ENCODE data around the gene POLK.

DNA sequence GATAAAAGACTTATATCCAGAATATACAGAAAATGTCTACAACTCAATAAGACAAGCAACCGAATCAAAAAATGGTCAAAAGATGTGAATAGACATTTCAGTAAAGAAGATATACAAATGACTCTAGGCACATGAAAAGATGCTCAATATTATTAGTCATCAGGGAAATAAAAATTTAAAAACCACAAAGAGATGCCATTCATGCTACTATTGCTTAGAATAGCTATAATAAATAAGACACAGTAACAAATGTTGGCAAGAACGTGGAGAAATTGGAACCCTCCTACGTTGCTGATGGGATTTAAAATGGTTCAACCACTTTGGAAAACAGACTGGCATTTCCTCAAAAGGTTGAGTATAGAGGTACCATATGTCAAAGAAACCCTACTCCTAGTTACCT lies 39.8 kb downstream of the POLK start:
- TF ChIP-seq, protein P1, sequence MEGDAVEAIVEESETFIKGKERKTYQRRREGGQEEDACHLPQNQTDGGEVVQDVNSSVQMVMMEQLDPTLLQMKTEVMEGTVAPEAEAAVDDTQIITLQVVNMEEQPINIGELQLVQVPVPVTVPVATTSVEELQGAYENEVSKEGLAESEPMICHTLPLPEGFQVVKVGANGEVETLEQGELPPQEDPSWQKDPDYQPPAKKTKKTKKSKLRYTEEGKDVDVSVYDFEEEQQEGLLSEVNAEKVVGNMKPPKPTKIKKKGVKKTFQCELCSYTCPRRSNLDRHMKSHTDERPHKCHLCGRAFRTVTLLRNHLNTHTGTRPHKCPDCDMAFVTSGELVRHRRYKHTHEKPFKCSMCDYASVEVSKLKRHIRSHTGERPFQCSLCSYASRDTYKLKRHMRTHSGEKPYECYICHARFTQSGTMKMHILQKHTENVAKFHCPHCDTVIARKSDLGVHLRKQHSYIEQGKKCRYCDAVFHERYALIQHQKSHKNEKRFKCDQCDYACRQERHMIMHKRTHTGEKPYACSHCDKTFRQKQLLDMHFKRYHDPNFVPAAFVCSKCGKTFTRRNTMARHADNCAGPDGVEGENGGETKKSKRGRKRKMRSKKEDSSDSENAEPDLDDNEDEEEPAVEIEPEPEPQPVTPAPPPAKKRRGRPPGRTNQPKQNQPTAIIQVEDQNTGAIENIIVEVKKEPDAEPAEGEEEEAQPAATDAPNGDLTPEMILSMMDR (conservative IDR thresholded peaks at IDR 0.05; ENCODE audit: low read depth, low read length), result no peak
- no peak for TF ChIP-seq MAZ (IDR thresholded peaks at IDR 0.05; ENCODE audit: borderline replicate concordance, low read depth, low read length)
- no peak for TF ChIP-seq NFE2L2 (IDR thresholded peaks at IDR 0.05; ENCODE audit: low read depth, low read length)
- no peak for TF ChIP-seq POLR2A (IDR thresholded peaks at IDR 0.05; ENCODE audit: low read depth, low read length)
- TF ChIP-seq SMC3 (IDR thresholded peaks at IDR 0.05; ENCODE audit: low read depth, low read length), result no peak
- TF ChIP-seq FOS (IDR thresholded peaks at IDR 0.05; ENCODE audit: low read depth, low read length), result no peak
- no peak for TF ChIP-seq RAD21 (IDR thresholded peaks at IDR 0.05; ENCODE audit: low read length)
- TF ChIP-seq RCOR1 (IDR thresholded peaks at IDR 0.05; ENCODE audit: insufficient replicate concordance, low read length), result no peak
